ENCODE results near the gene RNF114. TPM values are rescaled to one million over a fixed set of nuclear protein-coding genes. Genes with fewer than 3 reads are reported as not detected.
A peak's percentile ranks its signal among the peaks of the same experiment; 100 is the strongest.

The RNF114 gene
- total and polyA plus RNA-seq, 7 donors: 30.8 to 104 (median 79.7) TPM

- no peak for DNase-seq
- H3K27ac ChIP-seq: no peak overlapping the region
- 73 to 87% (median 84%) methylated on average over 4 of the region's 4 CpGs for WGBS, 3 donors
- intact Hi-C loops (cut with DNase I): no loop called here
- TF ChIP-seq, protein P1, sequence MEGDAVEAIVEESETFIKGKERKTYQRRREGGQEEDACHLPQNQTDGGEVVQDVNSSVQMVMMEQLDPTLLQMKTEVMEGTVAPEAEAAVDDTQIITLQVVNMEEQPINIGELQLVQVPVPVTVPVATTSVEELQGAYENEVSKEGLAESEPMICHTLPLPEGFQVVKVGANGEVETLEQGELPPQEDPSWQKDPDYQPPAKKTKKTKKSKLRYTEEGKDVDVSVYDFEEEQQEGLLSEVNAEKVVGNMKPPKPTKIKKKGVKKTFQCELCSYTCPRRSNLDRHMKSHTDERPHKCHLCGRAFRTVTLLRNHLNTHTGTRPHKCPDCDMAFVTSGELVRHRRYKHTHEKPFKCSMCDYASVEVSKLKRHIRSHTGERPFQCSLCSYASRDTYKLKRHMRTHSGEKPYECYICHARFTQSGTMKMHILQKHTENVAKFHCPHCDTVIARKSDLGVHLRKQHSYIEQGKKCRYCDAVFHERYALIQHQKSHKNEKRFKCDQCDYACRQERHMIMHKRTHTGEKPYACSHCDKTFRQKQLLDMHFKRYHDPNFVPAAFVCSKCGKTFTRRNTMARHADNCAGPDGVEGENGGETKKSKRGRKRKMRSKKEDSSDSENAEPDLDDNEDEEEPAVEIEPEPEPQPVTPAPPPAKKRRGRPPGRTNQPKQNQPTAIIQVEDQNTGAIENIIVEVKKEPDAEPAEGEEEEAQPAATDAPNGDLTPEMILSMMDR (IDR thresholded peaks at IDR 0.05): no peak
- H3K27me3 ChIP-seq (ENCODE audit: insufficient read depth in 3 of 3, low read length in 2 of 3): no peaks in the 10 kb centered on the region
- no peak overlapping the region for H3K4me3 ChIP-seq
- H3K36me3 ChIP-seq (ENCODE audit: insufficient read depth in 1 of 2, low read depth in 1 of 2): no peaks in the 10 kb centered on the region
- no peaks in the 10 kb centered on the region for H3K4me1 ChIP-seq
- H3K9me3 ChIP-seq: no peaks in the 10 kb centered on the region
- ATAC-seq: no peak
These were observed 11.9 kb upstream of the RNF114 start for GRCh38 chr20:49924247-49924646.

- TF ChIP-seq, protein P1 (IDR thresholded peaks at IDR 0.05): no peak
- Histone ChIP-seq H3K27ac (no peak overlapping the region), H3K4me3 (no peak overlapping the region), H3K9me3 (no peaks in the 10 kb centered on the region), H3K27me3 (ENCODE audit: insufficient read depth in 3 of 3, low read length in 2 of 3) (no peaks in the 10 kb centered on the region), H3K36me3 (ENCODE audit: insufficient read depth in 1 of 2, low read depth in 1 of 2) (no peaks in the 10 kb centered on the region), H3K4me1 (no peaks in the 10 kb centered on the region)
- WGBS, 3 donors: 68 to 74% (median 72%) methylated on average over 2 of the region's 2 CpGs
- intact Hi-C loops (cut with DNase I): loop anchor here in 1 of 2 donors (5.0 kb wide), 1 partner anchor 319 kb away; no protein-coding TSS in a partner anchor
- ATAC-seq (no peak), DNase-seq (no peak)
These were observed 10.2 kb upstream of the RNF114 start for GRCh38 chr20:49925901-49926454.

DNA sequence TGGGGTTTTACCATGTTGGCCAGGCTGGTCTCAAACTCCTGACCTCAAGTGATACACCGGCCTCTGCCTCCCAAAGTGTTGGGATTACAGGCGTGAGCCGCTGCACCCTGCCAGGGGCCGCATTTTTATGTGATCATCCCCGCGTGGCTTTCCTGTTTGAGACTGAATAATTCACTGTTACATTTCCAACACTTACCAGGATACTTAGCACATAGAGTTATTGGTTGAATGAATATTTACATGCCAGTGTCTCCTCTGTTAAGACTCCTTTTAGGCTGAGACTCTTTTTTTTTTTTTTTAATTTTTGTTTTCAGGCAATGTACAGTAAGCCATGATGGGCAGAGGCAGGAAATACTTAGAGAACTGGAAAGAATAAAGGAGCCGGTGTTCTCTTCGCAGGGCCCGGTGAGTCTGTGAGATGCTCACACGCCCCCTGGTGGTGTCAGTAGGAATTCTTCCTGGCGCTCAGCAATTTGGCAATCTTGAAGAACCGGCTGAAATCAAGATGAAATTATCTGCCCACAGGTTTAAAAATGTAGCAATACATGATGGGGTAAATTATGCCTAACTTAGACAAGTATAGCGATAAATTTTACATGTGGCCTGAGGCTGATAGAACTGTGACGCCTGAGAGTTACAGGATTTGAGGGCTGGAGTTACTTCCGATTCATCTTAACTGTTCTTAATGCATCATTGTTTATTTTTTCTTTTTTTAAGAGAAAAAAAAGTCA lies 7.6 kb upstream of the RNF114 start:
- intact Hi-C loops (cut with DNase I): loop anchor here (2.0 to 5.0 kb wide), 2 partner anchors 316 to 321 kb away; no protein-coding TSS in a partner anchor
- no peak overlapping the region for H3K27ac ChIP-seq
- ATAC-seq: peak; percentile 86 to 92 (median 86)
- no peaks in the 10 kb centered on the region for H3K4me1 ChIP-seq
- no peaks in the 10 kb centered on the region for H3K9me3 ChIP-seq
- no peaks in the 10 kb centered on the region for H3K36me3 ChIP-seq (ENCODE audit: insufficient read depth in 1 of 2, low read depth in 1 of 2)
- no peak overlapping the region for H3K4me3 ChIP-seq
- 14 to 15% (median 14%) methylated on average over 15 of the region's 15 CpGs for WGBS, 3 donors
- DNase-seq: peak; percentile 78 to 85
- no peaks in the 10 kb centered on the region for H3K27me3 ChIP-seq (ENCODE audit: insufficient read depth in 3 of 3, low read length in 2 of 3)
- TF ChIP-seq, protein P1 (IDR thresholded peaks at IDR 0.05): peak; percentile 93

- ATAC-seq: peak in 2 of 4 donors; percentile 20 to 22
- WGBS, 3 donors: 41 to 42% (median 41%) methylated on average over 4 of the region's 4 CpGs
- Histone ChIP-seq H3K27ac (no peak overlapping the region), H3K4me3 (no peak overlapping the region), H3K36me3 (ENCODE audit: insufficient read depth in 1 of 2, low read depth in 1 of 2) (no peaks in the 10 kb centered on the region), H3K4me1 (no peaks in the 10 kb centered on the region), H3K27me3 (ENCODE audit: insufficient read depth in 3 of 3, low read length in 2 of 3) (no peaks in the 10 kb centered on the region), H3K9me3 (no peaks in the 10 kb centered on the region)
- DNase-seq: no peak
- intact Hi-C loops (cut with DNase I): loop anchor here (2.0 to 5.0 kb wide), 2 partner anchors 316 to 322 kb away; no protein-coding TSS in a partner anchor
- TF ChIP-seq, protein P1 (IDR thresholded peaks at IDR 0.05): no peak
These were observed 7.1 kb upstream of the RNF114 start for GRCh38 chr20:49929142-49929494.

Measured in psoas muscle (tissue), 8 donors.